SK-N-SH (cell line): ENCODE measurements around the gene CXXC1.
A peak's percentile ranks its signal among the peaks of the same experiment; 100 is the strongest.

Source experiments
- EZH2phosphoT487 ChIP-seq: fragments of 200-600 bp; sonication (generic); IDR thresholded peaks from 2 replicates; pipeline ENCODE4 v1.6.1; 2017; ENCODE audit warnings: low read depth, mixed run types, mild to moderate bottlenecking, antibody characterized with exemption, moderate library complexity, borderline replicate concordance
- FOXM1 ChIP-seq: IDR thresholded peaks from 2 replicates; pipeline ENCODE4 v1.4.0; 2012; ENCODE audit warnings: low read depth, mild to moderate bottlenecking
- NFIC ChIP-seq: IDR thresholded peaks from 2 replicates; pipeline ENCODE4 v1.4.0; 2012; ENCODE audit warnings: borderline replicate concordance
- RAD21 ChIP-seq: IDR thresholded peaks from 2 replicates; pipeline ENCODE4 v1.6.1; 2012; ENCODE audit warnings: mild to moderate bottlenecking, low read length
- RCOR1 ChIP-seq: fragments of 150-350 bp; IDR thresholded peaks from 2 replicates; pipeline ENCODE4 v1.6.1; 2017; ENCODE audit warnings: antibody characterized with exemption, low read length
- SMC3 ChIP-seq: IDR thresholded peaks from 2 replicates; pipeline ENCODE4 v1.6.1; 2012; ENCODE audit warnings: low read depth, low read length, improper control_type of control experiment
- TCF12 ChIP-seq: IDR thresholded peaks from 2 replicates; pipeline ENCODE4 v1.4.0; 2012
- TEAD4 ChIP-seq: IDR thresholded peaks from 2 replicates; pipeline ENCODE4 v1.4.0; 2012; ENCODE audit warnings: mild to moderate bottlenecking, borderline replicate concordance; ENCODE audit not compliant: insufficient read depth
- YY1 ChIP-seq: IDR thresholded peaks from 2 replicates; pipeline ENCODE4 v1.4.0; 2012; ENCODE audit warnings: low read depth, mild to moderate bottlenecking
- TF ChIP-seq, protein P1 (sequence below): fragments of 200-600 bp; sonication (generic); IDR thresholded peaks from 2 replicates; pipeline ENCODE4 v1.6.1; 2017; ENCODE audit warnings: antibody characterized with exemption, mild to moderate bottlenecking, moderate library complexity
- TF ChIP-seq, protein P2 (sequence below): IDR thresholded peaks from 2 replicates; pipeline ENCODE4 v1.6.1; 2012; ENCODE audit warnings: mild to moderate bottlenecking, low read depth, low read length, moderate library complexity
- TF ChIP-seq, protein P3 (sequence below): fragments of 150-350 bp; IDR thresholded peaks from 2 replicates; pipeline ENCODE4 v1.6.1; 2017; ENCODE audit warnings: antibody characterized with exemption, low read length, low read depth, borderline replicate concordance

DNA sequence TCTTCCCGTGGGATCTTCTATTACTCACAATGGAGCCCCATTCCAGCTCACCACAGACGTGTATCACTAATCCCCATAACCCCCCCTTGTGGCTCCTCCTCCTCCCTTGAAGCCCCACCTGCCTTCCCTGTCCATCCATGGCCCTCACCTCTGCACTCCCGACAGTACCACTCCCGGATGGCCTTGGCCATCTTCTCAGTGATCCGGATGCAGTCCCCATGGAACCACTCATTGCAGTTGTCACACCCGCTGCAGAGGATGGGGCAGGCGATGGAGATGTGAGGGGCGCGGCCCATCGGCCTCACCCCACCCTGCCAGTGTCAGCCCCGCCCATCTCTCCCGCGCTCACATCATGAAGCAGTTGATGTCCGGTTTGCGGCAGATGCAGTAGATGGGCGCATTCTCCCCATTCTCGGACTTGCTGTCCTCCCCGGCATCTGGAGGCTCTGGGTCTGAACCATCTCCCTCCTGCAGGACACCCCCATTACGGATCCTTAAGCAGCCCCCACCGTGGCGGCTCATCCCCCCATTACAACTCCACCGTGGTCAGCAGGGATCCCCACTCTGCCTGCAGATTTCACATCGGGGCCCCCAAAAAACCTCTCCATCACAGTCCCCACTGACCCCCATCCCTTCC is 983 bp downstream of the CXXC1 start:
- TF ChIP-seq, protein P1, sequence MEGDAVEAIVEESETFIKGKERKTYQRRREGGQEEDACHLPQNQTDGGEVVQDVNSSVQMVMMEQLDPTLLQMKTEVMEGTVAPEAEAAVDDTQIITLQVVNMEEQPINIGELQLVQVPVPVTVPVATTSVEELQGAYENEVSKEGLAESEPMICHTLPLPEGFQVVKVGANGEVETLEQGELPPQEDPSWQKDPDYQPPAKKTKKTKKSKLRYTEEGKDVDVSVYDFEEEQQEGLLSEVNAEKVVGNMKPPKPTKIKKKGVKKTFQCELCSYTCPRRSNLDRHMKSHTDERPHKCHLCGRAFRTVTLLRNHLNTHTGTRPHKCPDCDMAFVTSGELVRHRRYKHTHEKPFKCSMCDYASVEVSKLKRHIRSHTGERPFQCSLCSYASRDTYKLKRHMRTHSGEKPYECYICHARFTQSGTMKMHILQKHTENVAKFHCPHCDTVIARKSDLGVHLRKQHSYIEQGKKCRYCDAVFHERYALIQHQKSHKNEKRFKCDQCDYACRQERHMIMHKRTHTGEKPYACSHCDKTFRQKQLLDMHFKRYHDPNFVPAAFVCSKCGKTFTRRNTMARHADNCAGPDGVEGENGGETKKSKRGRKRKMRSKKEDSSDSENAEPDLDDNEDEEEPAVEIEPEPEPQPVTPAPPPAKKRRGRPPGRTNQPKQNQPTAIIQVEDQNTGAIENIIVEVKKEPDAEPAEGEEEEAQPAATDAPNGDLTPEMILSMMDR, result no peak
- TF ChIP-seq SMC3 (no peak), TEAD4 (no peak), NFIC (no peak), EZH2phosphoT487 (no peak), TCF12 (no peak), YY1 (peak; percentile 38; the same call in 1 of the 2 replicates), RCOR1 (no peak), RAD21 (no peak), FOXM1 (no peak)
- TF ChIP-seq, protein P2, sequence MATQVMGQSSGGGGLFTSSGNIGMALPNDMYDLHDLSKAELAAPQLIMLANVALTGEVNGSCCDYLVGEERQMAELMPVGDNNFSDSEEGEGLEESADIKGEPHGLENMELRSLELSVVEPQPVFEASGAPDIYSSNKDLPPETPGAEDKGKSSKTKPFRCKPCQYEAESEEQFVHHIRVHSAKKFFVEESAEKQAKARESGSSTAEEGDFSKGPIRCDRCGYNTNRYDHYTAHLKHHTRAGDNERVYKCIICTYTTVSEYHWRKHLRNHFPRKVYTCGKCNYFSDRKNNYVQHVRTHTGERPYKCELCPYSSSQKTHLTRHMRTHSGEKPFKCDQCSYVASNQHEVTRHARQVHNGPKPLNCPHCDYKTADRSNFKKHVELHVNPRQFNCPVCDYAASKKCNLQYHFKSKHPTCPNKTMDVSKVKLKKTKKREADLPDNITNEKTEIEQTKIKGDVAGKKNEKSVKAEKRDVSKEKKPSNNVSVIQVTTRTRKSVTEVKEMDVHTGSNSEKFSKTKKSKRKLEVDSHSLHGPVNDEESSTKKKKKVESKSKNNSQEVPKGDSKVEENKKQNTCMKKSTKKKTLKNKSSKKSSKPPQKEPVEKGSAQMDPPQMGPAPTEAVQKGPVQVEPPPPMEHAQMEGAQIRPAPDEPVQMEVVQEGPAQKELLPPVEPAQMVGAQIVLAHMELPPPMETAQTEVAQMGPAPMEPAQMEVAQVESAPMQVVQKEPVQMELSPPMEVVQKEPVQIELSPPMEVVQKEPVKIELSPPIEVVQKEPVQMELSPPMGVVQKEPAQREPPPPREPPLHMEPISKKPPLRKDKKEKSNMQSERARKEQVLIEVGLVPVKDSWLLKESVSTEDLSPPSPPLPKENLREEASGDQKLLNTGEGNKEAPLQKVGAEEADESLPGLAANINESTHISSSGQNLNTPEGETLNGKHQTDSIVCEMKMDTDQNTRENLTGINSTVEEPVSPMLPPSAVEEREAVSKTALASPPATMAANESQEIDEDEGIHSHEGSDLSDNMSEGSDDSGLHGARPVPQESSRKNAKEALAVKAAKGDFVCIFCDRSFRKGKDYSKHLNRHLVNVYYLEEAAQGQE, result no peak
- TF ChIP-seq, protein P3, sequence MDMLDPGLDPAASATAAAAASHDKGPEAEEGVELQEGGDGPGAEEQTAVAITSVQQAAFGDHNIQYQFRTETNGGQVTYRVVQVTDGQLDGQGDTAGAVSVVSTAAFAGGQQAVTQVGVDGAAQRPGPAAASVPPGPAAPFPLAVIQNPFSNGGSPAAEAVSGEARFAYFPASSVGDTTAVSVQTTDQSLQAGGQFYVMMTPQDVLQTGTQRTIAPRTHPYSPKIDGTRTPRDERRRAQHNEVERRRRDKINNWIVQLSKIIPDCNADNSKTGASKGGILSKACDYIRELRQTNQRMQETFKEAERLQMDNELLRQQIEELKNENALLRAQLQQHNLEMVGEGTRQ, result no peak
